IMR-90 (cell line): ENCODE measurements around the gene PI4KA.

Experiments
- MAZ ChIP-seq: IDR thresholded peaks from 2 replicates; pipeline ENCODE4 v1.6.1; 2012; ENCODE audit warnings: low read depth, mild to moderate bottlenecking, low read length, improper control_type of control experiment, moderate library complexity, borderline replicate concordance
- MXI1 ChIP-seq: IDR thresholded peaks from 2 replicates; pipeline ENCODE4 v1.6.1; 2012; ENCODE audit warnings: low read depth, mild to moderate bottlenecking, low read length, moderate library complexity, borderline replicate concordance
- POLR2A ChIP-seq: IDR thresholded peaks from 2 replicates; pipeline ENCODE4 v1.6.1; 2012; ENCODE audit warnings: mild to moderate bottlenecking, low read depth, low read length
- RAD21 ChIP-seq: IDR thresholded peaks from 2 replicates; pipeline ENCODE4 v1.6.1; 2012; ENCODE audit warnings: low read length, improper control_type of control experiment
- RCOR1 ChIP-seq: IDR thresholded peaks from 2 replicates; pipeline ENCODE4 v1.6.1; 2012; ENCODE audit warnings: mild to moderate bottlenecking, low read length, improper control_type of control experiment; ENCODE audit not compliant: insufficient replicate concordance
- SMC3 ChIP-seq: fragments of 150-350 bp; IDR thresholded peaks from 2 replicates; pipeline ENCODE4 v1.6.1; 2016; ENCODE audit warnings: low read depth, mild to moderate bottlenecking, antibody characterized with exemption, low read length, moderate library complexity
- USF2 ChIP-seq: fragments of 150-350 bp; IDR thresholded peaks from 2 replicates; pipeline ENCODE4 v1.6.1; 2017; ENCODE audit warnings: mild to moderate bottlenecking, antibody characterized with exemption, low read length, low read depth
- TF ChIP-seq, protein P1 (sequence below): conservative IDR thresholded peaks from 2 replicates; pipeline ENCODE4 v1.5.1; 2012; ENCODE audit warnings: mild to moderate bottlenecking, low read depth, low read length, improper control_type of control experiment

- TF ChIP-seq POLR2A (no peak), MAZ (no peak), MXI1 (no peak), SMC3 (no peak), RAD21 (no peak), RCOR1 (no peak), USF2 (no peak)
- TF ChIP-seq, protein P1, sequence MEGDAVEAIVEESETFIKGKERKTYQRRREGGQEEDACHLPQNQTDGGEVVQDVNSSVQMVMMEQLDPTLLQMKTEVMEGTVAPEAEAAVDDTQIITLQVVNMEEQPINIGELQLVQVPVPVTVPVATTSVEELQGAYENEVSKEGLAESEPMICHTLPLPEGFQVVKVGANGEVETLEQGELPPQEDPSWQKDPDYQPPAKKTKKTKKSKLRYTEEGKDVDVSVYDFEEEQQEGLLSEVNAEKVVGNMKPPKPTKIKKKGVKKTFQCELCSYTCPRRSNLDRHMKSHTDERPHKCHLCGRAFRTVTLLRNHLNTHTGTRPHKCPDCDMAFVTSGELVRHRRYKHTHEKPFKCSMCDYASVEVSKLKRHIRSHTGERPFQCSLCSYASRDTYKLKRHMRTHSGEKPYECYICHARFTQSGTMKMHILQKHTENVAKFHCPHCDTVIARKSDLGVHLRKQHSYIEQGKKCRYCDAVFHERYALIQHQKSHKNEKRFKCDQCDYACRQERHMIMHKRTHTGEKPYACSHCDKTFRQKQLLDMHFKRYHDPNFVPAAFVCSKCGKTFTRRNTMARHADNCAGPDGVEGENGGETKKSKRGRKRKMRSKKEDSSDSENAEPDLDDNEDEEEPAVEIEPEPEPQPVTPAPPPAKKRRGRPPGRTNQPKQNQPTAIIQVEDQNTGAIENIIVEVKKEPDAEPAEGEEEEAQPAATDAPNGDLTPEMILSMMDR = no peak
Measured at GRCh38 chr22:20877715-20878114, 19.1 kb upstream of the PI4KA start.
